ENCODE results near the gene ITPKC. TPM values are rescaled to one million over a fixed set of nuclear protein-coding genes. Genes with fewer than 3 reads are reported as not detected.

ITPKC gene
- total and polyA plus RNA-seq, 2 of the 13 experiments (the other 11 are each of a cell fraction or from before 2014, with no cell fraction given), result 6.9 to 11.2 TPM

DNA sequence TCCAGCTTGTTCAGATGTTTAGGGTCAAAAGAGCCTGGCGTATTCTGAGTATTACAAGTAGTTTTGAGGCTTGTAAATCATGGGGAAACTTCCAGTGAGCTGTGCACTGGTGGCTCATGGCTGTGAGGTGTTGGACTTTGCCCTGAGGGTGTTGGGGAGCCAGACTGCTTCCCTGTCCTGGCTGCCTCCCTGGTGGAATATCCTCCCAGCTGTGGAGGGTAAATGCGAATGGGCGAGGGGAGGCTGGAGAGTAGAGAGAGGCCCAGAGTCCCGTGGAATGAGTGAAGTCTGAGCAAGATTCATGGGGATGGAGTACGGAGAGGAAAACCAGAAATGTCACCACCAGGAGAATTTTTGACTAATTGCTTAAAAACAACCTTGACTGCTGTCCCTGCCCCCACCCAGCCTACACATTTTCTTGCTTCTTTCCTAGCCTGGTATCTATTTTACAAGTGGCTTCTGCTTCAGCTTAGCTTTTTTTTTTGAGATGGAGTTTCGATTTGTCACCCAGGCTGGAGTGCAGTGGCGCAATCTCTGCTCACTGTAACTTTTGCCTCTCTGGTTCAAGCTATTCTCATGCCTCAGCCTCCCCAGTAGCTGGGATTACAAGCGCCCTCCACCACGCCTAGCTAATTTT, 37.8 kb downstream of the ITPKC start (continued):
- TF ChIP-seq ZNF549 (CRISPR knock-in tag; IDR thresholded peaks at IDR 0.05) (no peak), ZZZ3 (CRISPR knock-in tag; IDR thresholded peaks at IDR 0.05; ENCODE audit: borderline replicate concordance) (no peak), PHF21A (CRISPR knock-in tag; IDR thresholded peaks at IDR 0.05) (peak; percentile 56), ZNF646 (CRISPR knock-in tag; IDR thresholded peaks at IDR 0.05) (no peak), HNRNPL (IDR thresholded peaks at IDR 0.05; ENCODE audit: low read depth, low read length) (no peak), ZNF770 (CRISPR knock-in tag; IDR thresholded peaks at IDR 0.05) (peak; percentile 84), AFF4 (CRISPR knock-in tag; IDR thresholded peaks at IDR 0.05) (no peak), ZNF724P (CRISPR knock-in tag; IDR thresholded peaks at IDR 0.05; ENCODE audit: borderline replicate concordance) (no peak), ADNP (CRISPR knock-in tag; IDR thresholded peaks at IDR 0.05) (no peak), ELF4 (CRISPR knock-in tag; IDR thresholded peaks at IDR 0.05; ENCODE audit: borderline replicate concordance) (no peak), RFX5 (IDR thresholded peaks at IDR 0.05; ENCODE audit: low read depth, low read length) (no peak), RNF2 (conservative IDR thresholded peaks at IDR 0.05; ENCODE audit: low read depth) (no peak)
- TF ChIP-seq, protein P1, sequence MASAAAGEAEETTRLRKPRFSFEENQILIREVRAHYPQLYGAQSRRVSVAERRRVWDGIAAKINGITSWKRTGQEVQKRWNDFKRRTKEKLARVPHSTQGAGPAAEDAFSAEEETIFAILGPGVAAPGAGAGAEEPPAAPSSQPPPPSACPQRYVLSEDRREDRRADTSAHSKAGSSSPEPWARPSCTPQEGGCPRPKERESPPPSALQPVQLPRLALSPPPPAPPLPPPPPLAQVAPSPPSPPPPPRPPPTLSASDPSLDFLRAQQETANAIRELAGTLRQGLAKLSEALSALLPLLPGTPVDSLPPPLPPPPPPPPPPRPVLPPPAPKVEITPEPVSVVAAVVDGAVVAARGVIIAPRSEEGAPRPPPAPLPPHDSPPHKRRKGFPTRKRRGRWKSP (CRISPR knock-in tag; IDR thresholded peaks at IDR 0.05), result no peak
- TF ChIP-seq, protein P2, sequence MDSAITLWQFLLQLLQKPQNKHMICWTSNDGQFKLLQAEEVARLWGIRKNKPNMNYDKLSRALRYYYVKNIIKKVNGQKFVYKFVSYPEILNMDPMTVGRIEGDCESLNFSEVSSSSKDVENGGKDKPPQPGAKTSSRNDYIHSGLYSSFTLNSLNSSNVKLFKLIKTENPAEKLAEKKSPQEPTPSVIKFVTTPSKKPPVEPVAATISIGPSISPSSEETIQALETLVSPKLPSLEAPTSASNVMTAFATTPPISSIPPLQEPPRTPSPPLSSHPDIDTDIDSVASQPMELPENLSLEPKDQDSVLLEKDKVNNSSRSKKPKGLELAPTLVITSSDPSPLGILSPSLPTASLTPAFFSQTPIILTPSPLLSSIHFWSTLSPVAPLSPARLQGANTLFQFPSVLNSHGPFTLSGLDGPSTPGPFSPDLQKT (CRISPR knock-in tag; IDR thresholded peaks at IDR 0.05; ENCODE audit: borderline replicate concordance), result no peak

Measured in HepG2 (cell line).